Endodermal cell (in vitro differentiated cells): Measurements from ENCODE around the gene HEATR3. TPM values are rescaled to one million over a fixed set of nuclear protein-coding genes. Genes with fewer than 3 reads are reported as not detected.

Experiments used
- DNase-seq: peaks from one replicate; pipeline ENCODE4 v3.0.0-alpha.2; 2017
- H3K27ac ChIP-seq: 2 replicates; pipeline ENCODE4 v1.5.1; 2013; ENCODE audit warnings: mild to moderate bottlenecking, low read depth, low read length, moderate library complexity
- H3K27me3 ChIP-seq: 2 replicates; pipeline ENCODE4 v1.6.1; 2013; ENCODE audit warnings: mild to moderate bottlenecking, low read length, moderate library complexity; ENCODE audit not compliant: insufficient read depth, control insufficient read depth, poor library complexity, severe bottlenecking
- H3K36me3 ChIP-seq: 2 replicates; pipeline ENCODE4 v1.7.0; 2013; ENCODE audit warnings: mild to moderate bottlenecking, low read length, moderate library complexity; ENCODE audit not compliant: control insufficient read depth, insufficient read depth
- H3K4me1 ChIP-seq: one replicate; pipeline ENCODE4 v1.7.0; 2013; ENCODE audit warnings: low read length; ENCODE audit not compliant: control insufficient read depth, insufficient read depth
- H3K4me3 ChIP-seq: 2 replicates; pipeline ENCODE4 v1.5.1; 2013; ENCODE audit warnings: mild to moderate bottlenecking, low read length, moderate library complexity
- H3K9ac ChIP-seq: 2 replicates; pipeline ENCODE4 v1.6.1; 2013; ENCODE audit warnings: mild to moderate bottlenecking, low read length, moderate library complexity; ENCODE audit not compliant: poor library complexity, severe bottlenecking; ENCODE audit errors: extremely low read depth
- H3K9me3 ChIP-seq: 2 replicates; pipeline ENCODE4 v1.6.1; 2013; ENCODE audit warnings: mild to moderate bottlenecking, low read length, moderate library complexity; ENCODE audit not compliant: control insufficient read depth
- H3K27ac Mint-ChIP-seq: 2 replicates; pipeline ENCODE4 v1.8.0; 2020; ENCODE audit warnings: mixed read lengths
- H3K27me3 Mint-ChIP-seq: 2 replicates; pipeline ENCODE4 v1.8.0; 2021; ENCODE audit warnings: mild to moderate bottlenecking, mixed read lengths; ENCODE audit not compliant: insufficient read depth
- H3K36me3 Mint-ChIP-seq: 2 replicates; pipeline ENCODE4 v1.8.0; 2020; ENCODE audit warnings: low read depth, mixed read lengths
- H3K4me1 Mint-ChIP-seq: 2 replicates; pipeline ENCODE4 v1.8.0; 2020; ENCODE audit warnings: mixed read lengths
- H3K4me3 Mint-ChIP-seq: 2 replicates; pipeline ENCODE4 v1.8.0; 2020; ENCODE audit warnings: mild to moderate bottlenecking, moderate library complexity, mixed read lengths
- H3K9me3 Mint-ChIP-seq: 2 replicates; pipeline ENCODE4 v1.8.0; 2020; ENCODE audit warnings: mild to moderate bottlenecking, mixed read lengths
- CTCF ChIP-seq: fragments of 200-600 bp; sonication (generic); conservative IDR thresholded peaks from 2 replicates; pipeline ENCODE4 v1.5.0; 2021; ENCODE audit warnings: antibody characterized with exemption, mild to moderate bottlenecking
- WGBS, 2 experiments: methylation state at CpG; one replicate each; pipeline versions ENCODE4 v1.1.5 to v1.1.7; 2013; ENCODE audit warnings: missing lambda C conversion rate in 2 of 2, mixed read lengths in 1 of 2; ENCODE audit not compliant: insufficient coverage in 1 of 2, insufficient read length in 1 of 2; 5-methylcytosine and 5-hydroxymethylcytosine counted together
- total RNA-seq, 2 donors: library from RNA; stranded (reverse); fragmentation: NEBNext Ultra II Directional in 1 of 2; extraction: Animal tissue kit (Norgen Biotek cat#: 25700) in 1 of 2; gene quantifications; 2 replicates in 1 of 2; 3 replicates in 1 of 2; pipeline ENCODE4 v1.2.1, GENCODE V29; 2021

Gene HEATR3
- total RNA-seq, 2 donors from 2014 or later = 13.0 to 14.9 TPM

GRCh38 chr16:50061326-50061725 is 4.4 kb upstream of the HEATR3 start:
- no peaks in the 10 kb centered on the region for H3K36me3 ChIP-seq
- no peak overlapping the region for H3K4me3 Mint-ChIP-seq
- H3K9me3 ChIP-seq = no peaks in the 10 kb centered on the region

GRCh38 chr16:50065241-50065623 is 538 bp upstream of the HEATR3 start:
- Histone ChIP-seq H3K9ac (no peak overlapping the region), H3K27ac (no peak overlapping the region), H3K9me3 (no peaks in the 10 kb centered on the region), H3K4me3 (peak overlapping the region; percentile 84), H3K4me1 (no peaks in the 10 kb centered on the region), H3K27me3 (no peaks in the 10 kb centered on the region), H3K36me3 (peaks cover 17% of the 10 kb centered on the region)
- TF ChIP-seq CTCF = no peak
- Mint-ChIP-seq H3K27me3 (no peaks in the 10 kb centered on the region), H3K9me3 (no peaks in the 10 kb centered on the region), H3K4me3 (peak overlapping the region; percentile 79), H3K4me1 (peaks cover 15% of the 10 kb centered on the region), H3K27ac (no peak overlapping the region), H3K36me3 (no peaks in the 10 kb centered on the region)
- no peak for DNase-seq
- 86 to 88% methylated on average over 5 to 8 of the region's 8 CpGs for WGBS, 2 experiments

More at GRCh38 chr16:50061326-50061725, 4.4 kb upstream of the HEATR3 start:
- Mint-ChIP-seq H3K9me3 (peaks cover 12% of the 10 kb centered on the region), H3K36me3 (no peaks in the 10 kb centered on the region), H3K27me3 (peaks cover 4% of the 10 kb centered on the region), H3K4me1 (no peaks in the 10 kb centered on the region), H3K27ac (no peak overlapping the region)
- TF ChIP-seq CTCF = no peak
- Histone ChIP-seq H3K4me3 (no peak overlapping the region), H3K27ac (no peak overlapping the region), H3K9ac (no peak overlapping the region), H3K27me3 (no peaks in the 10 kb centered on the region), H3K4me1 (no peaks in the 10 kb centered on the region)
- no peak for DNase-seq
- no CpG with 5 or more reads among the region's 1 CpG for WGBS, 2 experiments

GRCh38 chr16:50066482-50067289 is 916 bp downstream of the HEATR3 start:
- peaks cover 6% of the 10 kb centered on the region for H3K36me3 Mint-ChIP-seq
- H3K27me3 Mint-ChIP-seq = no peaks in the 10 kb centered on the region
- DNase-seq = no peak
- Histone ChIP-seq H3K4me3 (peak overlapping the region; percentile 84), H3K9me3 (no peaks in the 10 kb centered on the region), H3K9ac (peak overlapping the region; percentile 68), H3K4me1 (no peaks in the 10 kb centered on the region), H3K27me3 (no peaks in the 10 kb centered on the region), H3K27ac (peak overlapping the region; percentile 64), H3K36me3 (peaks cover 25% of the 10 kb centered on the region)
- H3K27ac Mint-ChIP-seq = peak overlapping the region; percentile 36
- H3K9me3 Mint-ChIP-seq = no peaks in the 10 kb centered on the region
- peak overlapping the region; percentile 79 for H3K4me3 Mint-ChIP-seq
- WGBS, 2 experiments = 25 to 26% methylated on average over 31 to 34 of the region's 34 CpGs
- peak; percentile 32 for TF ChIP-seq CTCF
- H3K4me1 Mint-ChIP-seq = peaks cover 15% of the 10 kb centered on the region
